Nephron (organoid): ENCODE results near the gene UBE2C.

Source experiments
- H3K27ac Mint-ChIP-seq, 3 experiments: 2 replicates each; pipeline ENCODE4 v1.8.0; 2020; ENCODE audit warnings: mixed read lengths in 3 of 3, mild to moderate bottlenecking in 2 of 3, moderate library complexity in 1 of 3
- H3K27me3 Mint-ChIP-seq: 2 replicates; pipeline ENCODE4 v1.8.0; 2021; ENCODE audit warnings: low read depth, mild to moderate bottlenecking, moderate library complexity, mixed read lengths
- H3K36me3 Mint-ChIP-seq: 2 replicates; pipeline ENCODE4 v1.8.0; 2020; ENCODE audit warnings: low read depth, mixed read lengths
- H3K4me1 Mint-ChIP-seq: 2 replicates; pipeline ENCODE4 v1.8.0; 2020; ENCODE audit warnings: mixed read lengths
- H3K4me3 Mint-ChIP-seq, 3 experiments: 2 replicates each; pipeline ENCODE4 v1.8.0; 2020; ENCODE audit warnings: mild to moderate bottlenecking in 3 of 3, mixed read lengths in 3 of 3, moderate library complexity in 2 of 3
- H3K9me3 Mint-ChIP-seq: 2 replicates; pipeline ENCODE4 v1.8.0; 2020; ENCODE audit warnings: mixed read lengths
- CTCF ChIP-seq, 3 experiments: fragments of 200-600 bp; sonication (generic); IDR thresholded peaks; one replicate each; pipeline ENCODE4 v1.5.0; 2021; ENCODE audit warnings: antibody characterized with exemption in 3 of 3; ENCODE audit not compliant: unreplicated experiment in 3 of 3

Gene UBE2C

GRCh38 chr20:45861221-45862075, 49.0 kb downstream of the UBE2C start:
- no peak for TF ChIP-seq CTCF (IDR thresholded peaks at IDR 0.05; ENCODE audit: unreplicated experiment in 3 of 3)
- Mint-ChIP-seq H3K27ac (no peak overlapping the region), H3K9me3 (no peaks in the 10 kb centered on the region), H3K36me3 (no peaks in the 10 kb centered on the region), H3K27me3 (no peaks in the 10 kb centered on the region), H3K4me1 (peaks cover 34% of the 10 kb centered on the region), H3K4me3 (no peak overlapping the region)

GRCh38 chr20:45863543-45864470, 51.4 kb downstream of the UBE2C start:
- no peaks in the 10 kb centered on the region for H3K36me3 Mint-ChIP-seq
- TF ChIP-seq CTCF (IDR thresholded peaks at IDR 0.05; ENCODE audit: unreplicated experiment in 3 of 3) = no peak
- H3K4me3 Mint-ChIP-seq = no peak overlapping the region
- H3K27me3 Mint-ChIP-seq = no peaks in the 10 kb centered on the region
- no peaks in the 10 kb centered on the region for H3K9me3 Mint-ChIP-seq
- H3K27ac Mint-ChIP-seq = no peak overlapping the region
- peaks cover 14% of the 10 kb centered on the region for H3K4me1 Mint-ChIP-seq

- no peaks in the 10 kb centered on the region for H3K9me3 Mint-ChIP-seq
- no peaks in the 10 kb centered on the region for H3K36me3 Mint-ChIP-seq
- TF ChIP-seq CTCF (IDR thresholded peaks at IDR 0.05; ENCODE audit: unreplicated experiment in 3 of 3) = no peak
- no peak overlapping the region for H3K27ac Mint-ChIP-seq
- H3K4me3 Mint-ChIP-seq = no peak overlapping the region
- H3K27me3 Mint-ChIP-seq = no peaks in the 10 kb centered on the region
- H3K4me1 Mint-ChIP-seq = no peaks in the 10 kb centered on the region
These were observed 54.0 kb downstream of the UBE2C start for GRCh38 chr20:45866454-45866853.
